HUES48 (cell line): ENCODE results near the gene RBCK1.

Source experiments
- H3K27ac ChIP-seq: one replicate; pipeline ENCODE4 v1.7.0; 2013; ENCODE audit warnings: low read depth, low read length, inconsistent platforms
- H3K27me3 ChIP-seq: 2 replicates; pipeline ENCODE4 v1.6.1; 2013; ENCODE audit warnings: mild to moderate bottlenecking, low read length; ENCODE audit not compliant: control insufficient read depth, insufficient read depth
- H3K36me3 ChIP-seq: 2 replicates; pipeline ENCODE4 v1.6.1; 2013; ENCODE audit warnings: low read length; ENCODE audit not compliant: control insufficient read depth, insufficient read depth
- H3K4me1 ChIP-seq: 2 replicates; pipeline ENCODE4 v1.6.1; 2013; ENCODE audit warnings: mild to moderate bottlenecking, low read length; ENCODE audit not compliant: control insufficient read depth, insufficient read depth
- H3K4me3 ChIP-seq: 2 replicates; pipeline ENCODE4 v1.5.1; 2013; ENCODE audit warnings: mild to moderate bottlenecking, low read depth, low read length
- H3K9ac ChIP-seq: 2 replicates; pipeline ENCODE4 v1.6.1; 2013; ENCODE audit warnings: mild to moderate bottlenecking, low read depth, low read length, moderate library complexity
- H3K9me3 ChIP-seq: 2 replicates; pipeline ENCODE4 v1.6.1; 2013; ENCODE audit warnings: low read length; ENCODE audit not compliant: control insufficient read depth, insufficient read depth

Gene RBCK1

GRCh38 chr20:434221-434620, 26.1 kb downstream of the RBCK1 start:
- Histone ChIP-seq H3K4me3 (no peak overlapping the region; the same call in 1 of the 2 replicates), H3K27me3 (peaks cover 18% of the 10 kb centered on the region), H3K9ac (no peak overlapping the region; the same call in 1 of the 2 replicates), H3K36me3 (peaks cover 59% of the 10 kb centered on the region), H3K4me1 (peaks cover 12% of the 10 kb centered on the region), H3K27ac (peak overlapping the region; percentile 61), H3K9me3 (no peaks in the 10 kb centered on the region)

- H3K9me3 ChIP-seq, result no peaks in the 10 kb centered on the region
- peak overlapping the region; percentile 61 for H3K27ac ChIP-seq
- peaks cover 18% of the 10 kb centered on the region for H3K27me3 ChIP-seq
- no peak overlapping the region; the same call in 1 of the 2 replicates for H3K4me3 ChIP-seq
- peaks cover 12% of the 10 kb centered on the region for H3K4me1 ChIP-seq
- H3K36me3 ChIP-seq, result peaks cover 61% of the 10 kb centered on the region
- no peak overlapping the region; the same call in 1 of the 2 replicates for H3K9ac ChIP-seq
Observed at GRCh38 chr20:434661-435419, 26.7 kb downstream of the RBCK1 start.

GRCh38 chr20:435558-435957, 27.5 kb downstream of the RBCK1 start:
- no peak overlapping the region for H3K27ac ChIP-seq
- H3K4me1 ChIP-seq, result peaks cover 12% of the 10 kb centered on the region
- no peaks in the 10 kb centered on the region for H3K9me3 ChIP-seq
- H3K27me3 ChIP-seq, result peaks cover 18% of the 10 kb centered on the region
- H3K9ac ChIP-seq, result no peak overlapping the region
- H3K36me3 ChIP-seq, result peaks cover 61% of the 10 kb centered on the region
- no peak overlapping the region for H3K4me3 ChIP-seq

- Histone ChIP-seq H3K9ac (no peak overlapping the region), H3K4me3 (no peak overlapping the region), H3K36me3 (peaks cover 66% of the 10 kb centered on the region), H3K27me3 (peaks cover 18% of the 10 kb centered on the region), H3K27ac (no peak overlapping the region), H3K4me1 (peaks cover 12% of the 10 kb centered on the region), H3K9me3 (no peaks in the 10 kb centered on the region)
Observed at GRCh38 chr20:436476-436875, 28.4 kb downstream of the RBCK1 start.

DNA sequence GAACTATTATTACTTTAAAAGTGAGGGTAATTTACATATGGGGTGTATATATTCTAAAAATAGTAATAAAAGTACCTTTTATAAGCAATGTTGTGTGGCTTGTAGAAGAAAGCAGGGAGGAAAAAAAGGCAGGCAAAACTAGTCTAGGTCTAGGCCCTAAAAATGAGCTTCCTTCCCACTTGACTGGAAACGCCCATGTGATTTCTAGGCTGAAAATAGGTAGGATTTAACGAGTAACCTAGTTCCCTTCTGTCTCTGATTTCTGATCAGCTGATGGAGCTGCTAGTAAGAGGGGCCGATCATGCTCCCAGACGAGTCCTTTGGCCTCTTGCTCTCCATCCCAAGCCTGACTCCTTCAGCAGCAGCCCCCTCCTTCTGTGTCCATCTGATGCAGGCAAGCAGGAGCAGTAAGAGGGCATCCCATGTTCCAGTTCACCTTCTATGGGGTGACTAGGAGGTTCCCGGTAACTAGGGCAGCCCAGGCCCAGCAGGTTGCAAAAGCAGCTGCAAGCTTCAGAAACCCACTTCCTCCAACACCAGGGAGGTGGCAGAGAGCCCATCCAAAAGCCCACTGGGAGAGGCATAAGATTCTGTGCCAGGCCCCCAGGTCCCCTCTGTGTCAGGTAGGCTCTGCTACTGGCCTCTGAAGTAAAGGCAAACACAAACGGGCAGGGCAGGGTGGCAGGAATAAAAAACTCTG, 29.8 kb downstream of the RBCK1 start:
- Histone ChIP-seq H3K36me3 (peaks cover 71% of the 10 kb centered on the region), H3K4me1 (peaks cover 12% of the 10 kb centered on the region), H3K27ac (no peak overlapping the region), H3K9ac (no peak overlapping the region), H3K9me3 (no peaks in the 10 kb centered on the region), H3K27me3 (peaks cover 18% of the 10 kb centered on the region), H3K4me3 (no peak overlapping the region)

- Histone ChIP-seq H3K27me3 (peaks cover 18% of the 10 kb centered on the region), H3K9ac (no peak overlapping the region), H3K4me3 (no peak overlapping the region), H3K27ac (no peak overlapping the region), H3K9me3 (no peaks in the 10 kb centered on the region), H3K4me1 (peaks cover 9% of the 10 kb centered on the region), H3K36me3 (peaks cover 77% of the 10 kb centered on the region)
Observed at GRCh38 chr20:438571-439469, 30.7 kb downstream of the RBCK1 start.

- H3K9ac ChIP-seq, result no peak overlapping the region
Observed at GRCh38 chr20:440148-440547, 32.0 kb downstream of the RBCK1 start.

GRCh38 chr20:440636-441035, 32.5 kb downstream of the RBCK1 start:
- no peak overlapping the region for H3K27ac ChIP-seq
- peaks cover 88% of the 10 kb centered on the region for H3K36me3 ChIP-seq
- no peaks in the 10 kb centered on the region for H3K9me3 ChIP-seq
- H3K9ac ChIP-seq, result no peak overlapping the region
- H3K27me3 ChIP-seq, result peaks cover 7% of the 10 kb centered on the region
- 0 out of 2 replicates have a peak, but pooled peaks cover 6% of the 10 kb centered on the region for H3K4me1 ChIP-seq
- H3K4me3 ChIP-seq, result no peak overlapping the region

More at GRCh38 chr20:440148-440547, 32.0 kb downstream of the RBCK1 start:
- H3K27me3 ChIP-seq, result peaks cover 12% of the 10 kb centered on the region
- no peak overlapping the region for H3K27ac ChIP-seq
- H3K4me1 ChIP-seq, result peaks cover 7% of the 10 kb centered on the region
- peaks cover 88% of the 10 kb centered on the region for H3K36me3 ChIP-seq
- no peaks in the 10 kb centered on the region for H3K9me3 ChIP-seq
- no peak overlapping the region for H3K4me3 ChIP-seq

DNA sequence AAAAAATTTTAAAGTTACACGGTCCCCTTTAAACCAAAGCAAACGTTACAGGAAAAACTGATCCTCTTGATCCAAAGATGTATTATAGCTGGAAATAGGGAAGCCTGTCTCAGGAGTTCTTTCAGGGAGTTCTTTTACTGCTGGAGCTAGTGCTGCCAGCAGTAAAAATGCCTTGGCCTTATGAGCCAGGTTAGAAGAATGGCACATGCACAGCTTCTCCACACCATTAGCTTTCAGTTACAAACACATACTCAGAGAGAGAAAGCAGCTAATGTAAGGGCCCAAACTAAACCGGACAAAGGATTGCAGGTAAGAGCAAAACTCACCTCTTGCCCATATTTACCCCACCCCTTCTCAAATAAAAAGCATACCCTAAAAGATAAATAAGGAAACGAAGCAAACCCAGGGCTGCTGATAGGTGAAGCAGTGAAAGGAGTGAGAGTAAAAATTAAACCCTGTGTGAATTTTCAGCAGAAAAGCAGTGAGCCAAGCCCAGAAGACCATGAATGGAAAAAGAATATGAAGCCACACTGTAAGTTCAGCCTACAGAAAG, 35.2 kb downstream of the RBCK1 start:
- Histone ChIP-seq H3K27me3 (no peaks in the 10 kb centered on the region), H3K9me3 (no peaks in the 10 kb centered on the region), H3K9ac (no peak overlapping the region), H3K4me1 (0 out of 2 replicates have a peak, but pooled peaks cover 6% of the 10 kb centered on the region), H3K4me3 (no peak overlapping the region), H3K27ac (no peak overlapping the region), H3K36me3 (peaks cover 76% of the 10 kb centered on the region)

DNA sequence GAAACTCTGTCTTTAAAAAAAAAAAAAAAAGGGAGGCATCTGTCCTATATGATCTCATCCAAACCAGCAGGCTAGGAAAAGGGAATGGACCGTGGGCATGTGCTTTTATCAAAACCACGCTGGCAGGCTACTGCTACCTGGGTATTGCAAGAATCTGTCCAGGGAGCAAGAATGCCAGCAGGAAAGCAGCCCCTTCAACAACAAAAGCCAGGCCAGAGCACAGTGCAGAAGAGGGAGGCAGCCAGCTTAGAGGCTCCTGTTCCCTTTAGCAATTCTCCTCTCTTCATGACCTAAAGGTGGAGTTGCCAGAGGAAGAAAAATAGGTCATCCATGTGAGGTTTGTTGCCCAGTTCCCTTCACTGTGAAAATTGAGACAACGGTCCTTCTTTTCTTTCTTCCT, 36.0 kb downstream of the RBCK1 start:
- Histone ChIP-seq H3K27me3 (no peaks in the 10 kb centered on the region), H3K27ac (no peak overlapping the region), H3K9ac (no peak overlapping the region), H3K4me3 (no peak overlapping the region), H3K4me1 (0 out of 2 replicates have a peak, but pooled peaks cover 6% of the 10 kb centered on the region), H3K36me3 (peaks cover 68% of the 10 kb centered on the region), H3K9me3 (no peaks in the 10 kb centered on the region)
